ENCODE results near the gene CKLF.
"Not testable (repeated sequence)": the region's sequence is repeated elsewhere in the genome, so short reads cannot be mapped to it uniquely, and the experiment has no call there.

The CKLF gene

GRCh38 chr16:66569827-66570405 lies 17.5 kb downstream of the CKLF start:
- no peak for DNase-seq (ENCODE audit: low read depth)

- no peak for DNase-seq (ENCODE audit: low read depth)
Observed at GRCh38 chr16:66572356-66572755, 20.0 kb downstream of the CKLF start.

- no peak for DNase-seq (ENCODE audit: low read depth)
Observed at GRCh38 chr16:66574081-66574480, 21.7 kb downstream of the CKLF start.

- no peak for DNase-seq (ENCODE audit: low read depth)
Observed at GRCh38 chr16:66574531-66574930, 22.2 kb downstream of the CKLF start.

GRCh38 chr16:66575060-66575459 lies 22.7 kb downstream of the CKLF start:
- DNase-seq (ENCODE audit: low read depth), result no peak

- DNase-seq (ENCODE audit: low read depth), result peak; percentile 47
Observed at GRCh38 chr16:66576296-66576695, 23.9 kb downstream of the CKLF start.

GRCh38 chr16:66578651-66579531 lies 26.5 kb downstream of the CKLF start, which contains the start of gene CMTM2:
TSS of gene CMTM2 (plus strand) at chr16:66579463. CDS start at chr16:66579608, 145 bp downstream.
- no peak for DNase-seq (ENCODE audit: low read depth)

GRCh38 chr16:66580605-66581209 lies 28.3 kb downstream of the CKLF start:
- DNase-seq (ENCODE audit: low read depth), result peak; percentile 76

GRCh38 chr16:66581246-66581952 lies 29.0 kb downstream of the CKLF start:
- DNase-seq (ENCODE audit: low read depth), result no peak

- no peak for DNase-seq (ENCODE audit: low read depth)
Observed at GRCh38 chr16:66585481-66586239, 33.3 kb downstream of the CKLF start.

- DNase-seq (ENCODE audit: low read depth), result no peak
Observed at GRCh38 chr16:66587881-66588600, 35.7 kb downstream of the CKLF start.

- no peak for DNase-seq (ENCODE audit: low read depth)
Observed at GRCh38 chr16:66588981-66589713, 36.8 kb downstream of the CKLF start.

GRCh38 chr16:66590322-66590721 lies 37.9 kb downstream of the CKLF start:
- DNase-seq (ENCODE audit: low read depth), result no peak

GRCh38 chr16:66591018-66591417 lies 38.6 kb downstream of the CKLF start:
- no peak for DNase-seq (ENCODE audit: low read depth)

- DNase-seq (ENCODE audit: low read depth), result no peak
Observed at GRCh38 chr16:66592241-66592640, 39.9 kb downstream of the CKLF start.

GRCh38 chr16:66592814-66593213 lies 40.4 kb downstream of the CKLF start:
- no peak for DNase-seq (ENCODE audit: low read depth)

- no peak for DNase-seq (ENCODE audit: low read depth)
Observed at GRCh38 chr16:66594739-66595138, 42.4 kb downstream of the CKLF start.

- not testable (repeated sequence) for DNase-seq (ENCODE audit: low read depth)
Observed at GRCh38 chr16:66596559-66596958, 44.2 kb downstream of the CKLF start.

GRCh38 chr16:66596986-66597848 lies 44.8 kb downstream of the CKLF start:
- DNase-seq (ENCODE audit: low read depth), result no peak

All from stromal cell of bone marrow (primary cell).